Parathyroid adenoma (tissue), 2 donors: ENCODE data around the gene XPC.

ENCODE experiments used
- H2AFZ ChIP-seq: fragments of 300-600 bp; sonication (generic); one replicate; pipeline ENCODE4 v1.7.0; 2017; ENCODE audit warnings: antibody characterized with exemption, mild to moderate bottlenecking
- H3K27ac ChIP-seq: fragments of 300-600 bp; sonication (generic); one replicate; pipeline ENCODE4 v1.7.0; 2017
- H3K27me3 ChIP-seq: fragments of 300-600 bp; sonication (generic); one replicate; pipeline ENCODE4 v1.7.0; 2017; ENCODE audit warnings: low read length; ENCODE audit not compliant: control insufficient read depth, insufficient read depth
- H3K36me3 ChIP-seq: fragments of 300-600 bp; sonication (generic); one replicate; pipeline ENCODE4 v1.7.0; 2017; ENCODE audit warnings: low read length; ENCODE audit not compliant: control insufficient read depth, insufficient read depth
- H3K4me1 ChIP-seq: fragments of 300-600 bp; sonication (generic); one replicate; pipeline ENCODE4 v1.7.0; 2017; ENCODE audit warnings: control low read depth
- H3K4me2 ChIP-seq: fragments of 300-600 bp; sonication (generic); one replicate; pipeline ENCODE4 v1.7.0; 2017; ENCODE audit warnings: low read length
- H3K4me3 ChIP-seq: fragments of 300-600 bp; sonication (generic); one replicate; pipeline ENCODE4 v1.7.0; 2017; ENCODE audit warnings: low read depth, low read length
- H3K79me2 ChIP-seq: fragments of 300-600 bp; sonication (generic); one replicate; pipeline ENCODE4 v1.7.0; 2017; ENCODE audit warnings: control low read depth
- H3K9ac ChIP-seq: fragments of 300-600 bp; sonication (generic); one replicate; pipeline ENCODE4 v1.7.0; 2017; ENCODE audit warnings: mild to moderate bottlenecking
- H3K9me3 ChIP-seq: fragments of 300-600 bp; sonication (generic); one replicate; pipeline ENCODE4 v1.7.0; 2017; ENCODE audit warnings: low read length; ENCODE audit not compliant: control insufficient read depth
- CTCF ChIP-seq: fragments of 300-600 bp; sonication (generic); IDR thresholded peaks from one replicate; pipeline ENCODE4 v1.7.0; 2017; ENCODE audit warnings: antibody characterized with exemption, mild to moderate bottlenecking
- donor health status: primary hyperparathyroidism.

The XPC gene

GRCh38 chr3:14132120-14132519 is 46.3 kb downstream of the XPC start:
- TF ChIP-seq CTCF: no peak
- H3K27ac ChIP-seq: no peak overlapping the region
- H3K9me3 ChIP-seq: no peaks in the 10 kb centered on the region
- H3K9ac ChIP-seq: no peak overlapping the region
- no peak overlapping the region for H2AFZ ChIP-seq
- H3K4me2 ChIP-seq: no peak overlapping the region
- H3K4me1 ChIP-seq: no peaks in the 10 kb centered on the region
- H3K79me2 ChIP-seq: peaks cover 30% of the 10 kb centered on the region
- no peaks in the 10 kb centered on the region for H3K27me3 ChIP-seq
- no peaks in the 10 kb centered on the region for H3K36me3 ChIP-seq
- no peak overlapping the region for H3K4me3 ChIP-seq

DNA sequence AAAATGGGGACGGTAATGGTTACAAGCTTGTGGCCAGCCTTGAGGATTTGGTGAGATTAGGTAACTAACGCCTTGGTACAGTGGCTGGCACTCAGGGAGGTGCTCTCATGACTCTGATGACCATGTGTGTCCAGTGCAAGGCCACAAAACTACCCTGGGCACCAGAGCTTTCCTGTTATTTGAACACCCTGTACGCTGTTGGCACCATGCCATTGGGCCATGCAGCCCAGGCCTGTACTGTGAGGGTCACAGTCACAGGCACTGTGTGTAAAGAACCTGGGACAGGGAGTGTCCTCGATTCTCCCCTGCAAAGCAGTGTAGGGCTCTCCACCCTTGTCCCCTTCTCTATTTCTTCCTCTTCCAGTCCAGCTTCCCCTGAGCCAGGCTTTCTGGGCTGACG is 47.3 kb downstream of the XPC start:
- H3K36me3 ChIP-seq: no peaks in the 10 kb centered on the region
- no peak overlapping the region for H3K4me3 ChIP-seq
- no peak overlapping the region for H3K4me2 ChIP-seq
- no peak overlapping the region for H2AFZ ChIP-seq
- no peak for TF ChIP-seq CTCF
- no peaks in the 10 kb centered on the region for H3K27me3 ChIP-seq
- no peak overlapping the region for H3K9ac ChIP-seq
- H3K4me1 ChIP-seq: peaks cover 7% of the 10 kb centered on the region
- peaks cover 33% of the 10 kb centered on the region for H3K79me2 ChIP-seq
- no peaks in the 10 kb centered on the region for H3K9me3 ChIP-seq
- no peak overlapping the region for H3K27ac ChIP-seq

DNA sequence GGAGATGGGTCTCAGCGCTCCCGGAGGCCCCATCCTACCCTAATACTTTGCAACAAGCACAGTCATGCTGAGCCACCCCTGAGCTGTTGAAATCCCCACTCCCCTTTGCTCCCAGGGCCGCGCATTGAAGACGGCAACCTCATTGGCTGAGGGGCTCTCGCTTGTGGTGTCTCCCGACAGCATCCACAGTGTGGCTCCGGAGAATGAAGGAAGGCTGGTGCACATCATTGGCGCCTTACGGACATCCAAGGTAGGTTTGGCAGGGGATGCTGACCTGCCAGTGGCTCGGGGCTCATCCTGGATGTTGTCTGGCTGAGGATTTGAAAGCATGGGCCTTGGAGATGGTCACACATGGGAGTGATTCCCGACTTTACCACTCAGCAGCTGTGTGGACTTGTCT is 47.7 kb downstream of the XPC start:
- no peak overlapping the region for H3K27ac ChIP-seq
- no peaks in the 10 kb centered on the region for H3K9me3 ChIP-seq
- no peak overlapping the region for H3K4me2 ChIP-seq
- H3K79me2 ChIP-seq: peaks cover 33% of the 10 kb centered on the region
- TF ChIP-seq CTCF: no peak
- no peak overlapping the region for H3K9ac ChIP-seq
- no peaks in the 10 kb centered on the region for H3K36me3 ChIP-seq
- peaks cover 9% of the 10 kb centered on the region for H3K4me1 ChIP-seq
- H3K27me3 ChIP-seq: no peaks in the 10 kb centered on the region
- no peak overlapping the region for H3K4me3 ChIP-seq
- no peak overlapping the region for H2AFZ ChIP-seq

DNA sequence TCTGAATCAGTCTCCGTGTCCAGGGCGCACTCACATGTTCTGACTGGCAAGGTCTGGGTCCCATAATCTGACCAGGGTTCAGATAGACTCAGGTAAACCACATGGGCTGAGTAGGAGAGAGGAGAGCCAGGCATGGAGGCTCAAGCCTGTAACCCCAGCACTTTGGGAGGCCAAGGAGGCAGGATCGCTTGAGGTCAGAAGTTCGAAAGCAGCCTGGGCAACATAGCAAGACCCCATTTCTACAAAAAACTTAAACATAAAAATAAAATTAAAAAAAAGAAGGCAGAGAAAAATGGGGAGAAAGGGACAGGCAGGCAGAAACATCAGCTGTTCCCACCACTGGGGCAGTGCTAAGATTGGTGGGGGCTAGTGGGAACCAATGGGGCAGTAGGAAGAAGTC is 48.2 kb downstream of the XPC start:
- H3K4me1 ChIP-seq: peaks cover 9% of the 10 kb centered on the region
- H3K9ac ChIP-seq: no peak overlapping the region
- H2AFZ ChIP-seq: no peak overlapping the region
- no peak overlapping the region for H3K4me3 ChIP-seq
- no peaks in the 10 kb centered on the region for H3K27me3 ChIP-seq
- no peak overlapping the region for H3K27ac ChIP-seq
- H3K36me3 ChIP-seq: no peaks in the 10 kb centered on the region
- TF ChIP-seq CTCF: no peak
- peaks cover 33% of the 10 kb centered on the region for H3K79me2 ChIP-seq
- no peaks in the 10 kb centered on the region for H3K9me3 ChIP-seq
- H3K4me2 ChIP-seq: no peak overlapping the region

GRCh38 chr3:14129296-14129695 is 49.1 kb downstream of the XPC start:
- peaks cover 33% of the 10 kb centered on the region for H3K79me2 ChIP-seq
- H3K9me3 ChIP-seq: no peaks in the 10 kb centered on the region
- H2AFZ ChIP-seq: no peak overlapping the region
- H3K4me1 ChIP-seq: peaks cover 9% of the 10 kb centered on the region
- H3K27ac ChIP-seq: no peak overlapping the region
- H3K4me2 ChIP-seq: no peak overlapping the region
- no peaks in the 10 kb centered on the region for H3K36me3 ChIP-seq
- no peak overlapping the region for H3K9ac ChIP-seq
- H3K4me3 ChIP-seq: no peak overlapping the region
- no peak for TF ChIP-seq CTCF
- H3K27me3 ChIP-seq: no peaks in the 10 kb centered on the region
